GM10266 (cell line): ENCODE measurements around the gene EIPR1.

Experiments used
- DNase-seq: peaks from one replicate; pipeline ENCODE4 v3.0.0; 2012; ENCODE audit errors: extremely low spot score
- CTCF ChIP-seq: IDR thresholded peaks from 2 replicates; pipeline ENCODE4 v1.5.1; 2012; ENCODE audit warnings: mild to moderate bottlenecking, low read depth; ENCODE audit not compliant: control insufficient read depth, insufficient read depth; ENCODE audit errors: missing control alignments

EIPR1 gene

GRCh38 chr2:3356799-3357198 lies 20.8 kb downstream of the EIPR1 start:
- DNase-seq, result no peak
- no peak for TF ChIP-seq CTCF

- no peak for DNase-seq
- TF ChIP-seq CTCF, result no peak
Observed at GRCh38 chr2:3355951-3356569, 21.6 kb downstream of the EIPR1 start.

GRCh38 chr2:3354986-3355385 lies 22.6 kb downstream of the EIPR1 start:
- no peak for TF ChIP-seq CTCF
- no peak for DNase-seq

- no peak for TF ChIP-seq CTCF
- DNase-seq, result no peak
Observed at GRCh38 chr2:3349211-3349693, 28.4 kb downstream of the EIPR1 start.

- TF ChIP-seq CTCF, result no peak
- DNase-seq, result no peak
Observed at GRCh38 chr2:3348767-3349166, 28.9 kb downstream of the EIPR1 start.

- no peak for DNase-seq
- no peak for TF ChIP-seq CTCF
Observed at GRCh38 chr2:3345621-3346020, 32.0 kb downstream of the EIPR1 start.

- DNase-seq, result no peak
- TF ChIP-seq CTCF, result no peak
Observed at GRCh38 chr2:3344897-3345296, 32.7 kb downstream of the EIPR1 start.
